ENCODE data around the gene MGMT. TPM values are rescaled to one million over a fixed set of nuclear protein-coding genes. Genes with fewer than 3 reads are reported as not detected.

Gene MGMT
- total RNA-seq, 1 experiment from 2014 or later, result 11.5 TPM

GRCh38 chr10:129550076-129550475 lies 83.0 kb downstream of the MGMT start:
- ATAC-seq (no peak), DNase-seq (ENCODE audit: low read depth, low spot score) (no peak)
- Histone ChIP-seq H3K4me1 (ENCODE audit: control insufficient read depth in 1 of 2, insufficient read depth in 2 of 2, low read length in 2 of 2) (no peaks in the 10 kb centered on the region), H3K4me2 (ENCODE audit: low read length) (no peak overlapping the region), H3K9ac (ENCODE audit: low read length) (no peak overlapping the region), H3K9me3 (ENCODE audit: control insufficient read depth in 1 of 2, insufficient read depth in 1 of 2, low read depth in 1 of 2, low read length in 2 of 2) (peaks cover 8 to 20% of the 10 kb centered on the region in 2 experiments; a peak in 2 of 4 replicates), H2AFZ (ENCODE audit: low read depth, low read length, poor library complexity, severe bottlenecking) (no peak overlapping the region), H3K36me3 (ENCODE audit: control insufficient read depth in 1 of 2, insufficient read depth in 2 of 2, low read length in 2 of 2) (no peaks in the 10 kb centered on the region), H3K9me2 (ENCODE audit: insufficient read depth) (no peaks in the 10 kb centered on the region), H4K20me1 (ENCODE audit: insufficient read depth) (no peaks in the 10 kb centered on the region), H3K27me3 (ENCODE audit: insufficient read depth, low read length) (no peaks in the 10 kb centered on the region), H3K4me3 (replicated peaks in 1 of 2; ENCODE audit: low read depth in 1 of 2, low read length in 2 of 2) (no peak overlapping the region), H3K79me2 (ENCODE audit: insufficient read depth, low read length) (no peaks in the 10 kb centered on the region), H3K27ac (ENCODE audit: low read depth, low read length) (no peak overlapping the region)
- intact Hi-C loops (cut with micrococcal nuclease), result loop anchor here (2.0 kb wide), 1 partner anchor 59 kb away; no protein-coding TSS in a partner anchor
- ChIA-PET CTCF (no interaction called here), RAD21 (ENCODE audit: low non-redundant PET in 1 of 2, low total read pairs in 2 of 2, uncharacterized antibody in 2 of 2, unreplicated experiment in 2 of 2) (no interaction called here), POLR2A (no interaction called here)
- no TSS peak for BruUV-seq (replicated peaks)
- TF ChIP-seq TCF7L2 (IDR thresholded peaks at IDR 0.05; ENCODE audit: borderline replicate concordance, extremely low read depth, insufficient read depth, insufficient read length), result no peak
- no peak for TF ChIP-seq REST (IDR thresholded peaks at IDR 0.05; ENCODE audit: low read depth)
- TF ChIP-seq CBX3 (IDR thresholded peaks at IDR 0.05; ENCODE audit: low read depth), result no peak
- TF ChIP-seq POLR2AphosphoS5 (IDR thresholded peaks at IDR 0.05; ENCODE audit: low read depth, low read length), result no peak
- no peak for TF ChIP-seq SIN3A (IDR thresholded peaks at IDR 0.05; ENCODE audit: low read depth)
- TF ChIP-seq EZH2 (IDR thresholded peaks at IDR 0.05), result no peak
- TF ChIP-seq CEBPB (IDR thresholded peaks at IDR 0.05; ENCODE audit: low read depth), result no peak
- TF ChIP-seq FOSL1 (IDR thresholded peaks at IDR 0.05; ENCODE audit: low read depth), result no peak
- no peak for TF ChIP-seq MAX (IDR thresholded peaks at IDR 0.05)
- TF ChIP-seq ZFX (IDR thresholded peaks at IDR 0.05), result no peak
- no peak for TF ChIP-seq SRF (IDR thresholded peaks at IDR 0.05; ENCODE audit: low read depth)
- TF ChIP-seq CTCF (IDR thresholded peaks at IDR 0.05 in 2 of 3, conservative IDR thresholded peaks at IDR 0.05 in 1 of 3; ENCODE audit: borderline replicate concordance in 1 of 3, insufficient read depth in 1 of 3, low read depth in 2 of 3, low read length in 2 of 3), result no peak
